Cortex of kidney (tissue), 1 donor: ENCODE data around the gene DDIT4L.
"Not testable (repeated sequence)": the region's sequence is repeated elsewhere in the genome, so short reads cannot be mapped to it uniquely, and the experiment has no call there.

Experiments
- DNase-seq: peaks from one replicate; lab custom pipeline; 2025; lab: John Stamatoyannopoulos, UW

DDIT4L gene

GRCh38 chr4:100166297-100167039, 23.8 kb downstream of the DDIT4L start:
- no peak for DNase-seq

DNA sequence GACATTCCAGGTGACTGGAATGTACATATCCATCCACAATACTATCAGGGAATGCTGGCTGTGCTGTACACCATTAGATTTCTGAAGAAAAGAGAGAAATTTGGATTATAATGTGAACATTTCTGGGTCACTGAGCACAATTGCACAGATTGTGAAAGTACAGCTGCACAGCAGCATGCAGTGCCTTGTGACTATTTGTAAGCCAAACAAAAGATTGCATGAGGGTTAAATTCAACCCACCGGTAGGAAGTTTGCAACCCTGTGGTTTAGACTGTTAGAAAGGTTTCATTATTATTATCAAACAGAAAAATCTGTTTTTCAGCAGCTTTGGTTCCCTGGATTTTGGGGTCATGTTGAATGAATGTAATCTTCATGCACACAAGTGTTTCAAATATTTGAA, 24.5 kb downstream of the DDIT4L start:
- no peak for DNase-seq

GRCh38 chr4:100164808-100165760, 25.2 kb downstream of the DDIT4L start:
- no peak for DNase-seq

- DNase-seq: no peak
Observed at GRCh38 chr4:100162027-100162685, 28.1 kb downstream of the DDIT4L start.

DNA sequence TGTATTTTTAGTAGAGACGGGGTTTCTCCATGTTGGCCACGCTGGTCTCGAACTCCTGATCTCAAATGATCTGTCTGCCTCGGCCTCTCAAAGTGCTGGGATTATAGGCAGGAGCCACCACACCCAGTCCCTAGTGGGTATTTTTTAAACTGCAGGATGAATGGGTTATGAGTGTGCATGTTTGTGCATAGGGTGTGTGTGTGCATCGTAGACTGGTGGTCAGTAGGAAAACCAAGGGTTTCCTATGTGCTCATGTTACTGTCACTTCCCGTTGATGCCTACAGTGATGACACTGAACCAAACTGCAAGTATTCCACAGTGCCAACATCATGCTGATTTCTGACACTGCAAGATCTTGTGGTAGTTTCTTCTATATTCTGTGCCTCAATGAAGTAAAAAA, 41.1 kb downstream of the DDIT4L start:
- no peak for DNase-seq

DNA sequence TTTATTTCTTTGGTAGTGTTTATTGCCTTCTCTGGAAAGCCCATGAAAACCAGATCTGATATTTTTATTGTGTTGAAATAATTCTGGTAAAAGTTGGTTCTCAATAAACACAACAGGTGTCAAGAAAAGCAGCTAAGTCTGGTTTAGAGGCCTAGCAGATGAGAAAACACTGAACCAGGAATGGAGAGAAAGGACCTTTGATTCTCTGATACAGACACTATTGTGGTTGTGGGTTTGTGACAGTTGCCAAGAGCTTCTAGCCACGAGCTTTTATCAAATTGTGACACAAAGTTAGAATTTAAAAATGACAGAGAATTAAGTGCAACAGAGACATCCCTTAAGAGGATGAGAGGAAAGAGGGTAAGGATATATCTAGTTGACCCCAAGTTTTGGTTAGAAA, 42.6 kb downstream of the DDIT4L start:
- no peak for DNase-seq

DNA sequence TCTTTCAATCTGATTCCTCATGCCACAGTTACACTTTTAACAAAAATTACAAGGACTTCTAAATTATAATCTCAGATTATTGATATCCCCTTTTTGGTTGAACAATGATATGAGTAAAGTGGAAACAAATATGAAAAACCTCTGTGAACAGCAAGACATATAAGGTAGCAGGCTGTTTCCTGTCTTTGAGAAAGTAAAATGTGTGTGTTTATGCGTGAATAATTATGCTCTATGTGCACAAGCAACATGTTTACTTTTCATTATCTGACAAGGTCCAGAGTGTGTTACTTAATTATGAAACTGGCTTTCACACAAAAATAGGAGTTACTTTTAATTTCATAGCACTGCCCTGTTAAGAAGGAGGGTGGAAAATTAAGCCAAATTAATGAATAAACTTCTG, 43.1 kb downstream of the DDIT4L start:
- no peak for DNase-seq

- no peak for DNase-seq
Observed at GRCh38 chr4:100146756-100147155, 43.5 kb downstream of the DDIT4L start.

DNA sequence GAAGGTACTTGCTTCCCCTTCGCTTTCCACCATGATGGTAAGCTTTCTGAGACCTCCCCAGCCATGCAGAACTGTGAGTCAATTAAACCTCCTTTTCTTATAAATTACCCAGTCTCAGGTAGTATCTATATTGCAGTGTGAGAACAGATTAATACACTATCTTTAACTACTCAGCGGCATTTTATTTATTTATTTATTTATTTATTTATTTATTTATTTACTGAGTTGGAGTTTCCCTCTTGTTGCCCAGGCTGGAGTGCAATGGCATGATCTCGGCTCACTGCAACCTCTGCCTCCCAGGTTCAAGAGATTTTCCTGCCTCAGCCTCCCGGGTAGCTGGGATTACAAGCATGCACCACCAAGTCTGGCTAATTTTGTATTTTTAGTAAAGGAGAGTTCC, 52.9 kb downstream of the DDIT4L start:
- not testable (repeated sequence) for DNase-seq
